ENCODE results near the gene SEMA5A.
"Not testable (repeated sequence)": the region's sequence is repeated elsewhere in the genome, so short reads cannot be mapped to it uniquely, and the experiment has no call there.

Gene SEMA5A

GRCh38 chr5:9374025-9374424 lies 171.8 kb downstream of the SEMA5A start:
- no peak for DNase-seq (ENCODE audit: low read depth in 3 of 3, low spot score in 1 of 3)

DNA sequence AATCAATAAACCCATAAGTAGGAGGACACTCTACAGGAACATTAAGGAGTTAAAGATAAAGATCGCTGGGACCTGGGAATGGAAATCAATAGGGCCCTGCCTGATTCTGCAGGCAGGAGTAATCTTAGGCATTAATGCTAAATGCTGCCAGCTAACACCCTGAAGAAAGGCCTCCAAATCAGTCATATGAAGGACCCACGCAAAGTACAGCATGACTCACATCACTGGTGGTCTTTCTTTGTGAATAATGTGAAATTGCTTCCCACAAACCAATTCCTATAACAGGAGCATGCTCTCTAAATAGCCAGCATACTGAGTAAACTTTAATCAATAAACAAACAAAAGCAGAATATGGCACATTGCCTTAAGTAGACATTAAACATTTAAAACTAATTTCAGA lies 172.3 kb downstream of the SEMA5A start:
- DNase-seq (ENCODE audit: low read depth in 3 of 3, low spot score in 1 of 3): no peak

DNA sequence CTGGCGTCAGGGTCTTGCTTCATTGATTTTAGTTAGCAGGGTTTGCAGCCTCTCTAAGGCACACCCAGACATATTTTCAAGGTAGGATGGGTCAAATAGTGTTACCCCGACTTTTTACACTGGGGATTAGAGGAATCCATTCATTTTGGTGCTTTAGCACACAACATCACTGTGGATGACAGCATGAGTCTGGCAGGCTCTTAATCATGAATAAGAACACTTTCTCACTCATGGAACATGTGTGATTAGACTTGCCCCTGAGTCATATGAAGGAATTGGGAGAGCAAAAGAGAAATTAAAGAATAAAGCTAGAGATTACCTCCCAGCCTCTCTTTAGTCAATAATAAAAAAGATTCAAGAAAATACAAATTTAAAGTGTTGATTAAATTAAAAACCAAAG lies 175.6 kb downstream of the SEMA5A start:
- DNase-seq (ENCODE audit: low read depth in 3 of 3, low spot score in 1 of 3): no peak

- DNase-seq (ENCODE audit: low read depth in 3 of 3, low spot score in 1 of 3): no peak
Observed at GRCh38 chr5:9365512-9365911, 180.4 kb downstream of the SEMA5A start.

DNA sequence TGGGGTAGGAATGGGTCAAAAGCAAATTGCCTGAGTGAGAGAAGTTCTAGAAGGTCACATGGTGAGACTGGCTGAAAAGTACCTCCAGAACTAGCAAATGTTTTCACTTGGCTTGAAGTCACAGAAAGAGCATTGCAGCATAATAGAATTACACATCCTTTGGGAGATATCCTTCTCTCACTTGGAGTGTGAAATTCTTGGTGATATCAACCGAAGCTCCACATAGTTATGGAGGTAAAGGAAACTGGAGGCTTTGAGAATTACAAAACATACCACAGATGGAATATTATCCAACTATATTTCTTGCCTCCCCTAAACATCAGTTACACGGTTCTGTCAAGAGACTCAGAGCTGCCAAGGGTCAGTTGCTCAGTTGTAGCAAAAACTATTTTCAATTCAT lies 182.4 kb downstream of the SEMA5A start:
- no peak for DNase-seq (ENCODE audit: low read depth in 3 of 3, low spot score in 1 of 3)

GRCh38 chr5:9363026-9363425 lies 182.8 kb downstream of the SEMA5A start:
- no peak for DNase-seq (ENCODE audit: low read depth in 3 of 3, low spot score in 1 of 3)

DNA sequence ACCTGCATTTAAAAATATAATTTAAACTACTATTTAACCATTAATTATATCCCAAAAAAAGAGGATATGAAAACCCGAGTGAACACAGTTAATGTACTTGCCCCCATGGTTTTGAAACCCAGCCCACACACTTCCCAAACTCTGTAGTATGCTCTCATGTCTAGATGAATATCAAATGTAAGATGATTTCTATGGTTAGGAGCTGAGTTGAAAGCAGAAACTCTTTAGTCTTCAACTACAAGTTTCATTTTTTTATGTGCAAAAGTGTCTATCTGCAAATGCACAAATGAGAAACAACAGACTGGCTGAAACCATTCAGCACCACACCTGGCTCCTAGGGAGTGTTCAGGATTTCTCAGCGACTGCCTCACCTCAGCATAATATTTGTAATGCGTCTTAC lies 183.3 kb downstream of the SEMA5A start:
- no peak for DNase-seq (ENCODE audit: low read depth in 3 of 3, low spot score in 1 of 3)

DNA sequence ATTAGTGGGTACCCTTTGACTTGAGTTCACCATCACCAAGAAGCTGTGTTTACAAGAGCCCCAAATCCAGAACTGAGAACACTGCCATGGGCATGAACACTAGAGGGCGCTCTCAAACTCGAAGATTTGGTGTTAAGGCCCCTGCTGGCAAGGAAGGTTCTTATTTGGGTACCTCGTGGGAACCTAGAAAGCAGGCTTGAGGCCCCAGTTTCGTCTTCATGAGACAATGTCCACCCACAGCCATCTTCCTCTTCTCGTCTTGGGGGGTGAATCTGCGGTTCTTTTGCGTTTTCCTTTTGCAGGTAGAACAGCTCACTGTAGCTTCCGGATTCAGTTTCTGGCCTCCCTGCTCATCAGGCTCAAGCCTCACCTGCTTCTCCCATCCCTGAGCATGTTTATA lies 184.0 kb downstream of the SEMA5A start:
- no peak for DNase-seq (ENCODE audit: low read depth in 3 of 3, low spot score in 1 of 3)

GRCh38 chr5:9358961-9359685 lies 186.8 kb downstream of the SEMA5A start:
- DNase-seq (ENCODE audit: low read depth in 3 of 3, low spot score in 1 of 3): no peak

DNA sequence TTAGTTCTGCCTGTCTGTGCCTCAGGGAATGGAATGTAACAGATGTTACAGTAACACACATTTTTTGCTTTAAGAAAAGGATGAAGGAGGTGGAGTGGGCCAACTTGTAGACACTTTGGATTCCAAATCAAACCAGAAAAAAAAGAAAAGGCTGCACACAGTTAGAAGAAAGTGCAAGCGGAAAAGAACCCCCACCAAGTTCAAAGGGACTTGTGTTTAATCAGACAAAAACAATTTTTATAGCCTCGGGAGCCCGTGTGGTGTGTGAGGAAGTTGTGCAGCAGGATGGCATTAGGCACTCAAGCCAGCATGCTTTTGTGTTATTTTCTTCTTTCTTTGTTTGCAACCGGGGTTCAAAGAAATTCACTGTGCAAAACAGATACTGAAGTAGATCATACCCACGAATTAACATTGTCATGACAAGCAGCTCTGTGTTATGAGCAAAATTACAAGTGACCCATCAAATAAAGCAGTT lies 189.5 kb downstream of the SEMA5A start:
- DNase-seq (ENCODE audit: low read depth in 3 of 3, low spot score in 1 of 3): no peak

- no peak for DNase-seq (ENCODE audit: low read depth in 3 of 3, low spot score in 1 of 3)
Observed at GRCh38 chr5:9354336-9355081, 191.4 kb downstream of the SEMA5A start.

GRCh38 chr5:9353048-9353447 lies 192.8 kb downstream of the SEMA5A start:
- not testable (repeated sequence) for DNase-seq (ENCODE audit: low read depth in 3 of 3, low spot score in 1 of 3)

DNA sequence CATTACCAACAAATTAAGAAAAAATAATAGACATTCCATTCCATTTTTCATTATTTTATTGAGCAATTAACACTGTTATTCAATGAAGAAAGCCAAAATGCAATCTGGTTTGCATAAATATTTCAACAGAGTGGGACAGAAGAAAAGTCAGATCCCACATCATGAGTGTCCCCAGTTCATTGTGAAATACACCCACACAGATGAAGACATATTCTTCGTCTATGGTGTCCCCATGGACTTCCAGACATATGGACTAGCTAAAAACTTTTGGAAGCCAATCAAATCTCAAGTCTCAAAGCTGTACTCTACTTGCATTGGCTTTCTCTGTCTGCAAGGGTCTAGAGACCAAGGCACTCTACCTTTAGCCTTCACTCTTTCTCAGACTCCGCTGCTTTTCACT lies 194.3 kb downstream of the SEMA5A start:
- DNase-seq (ENCODE audit: low read depth in 3 of 3, low spot score in 1 of 3): no peak

- DNase-seq (ENCODE audit: low read depth in 3 of 3, low spot score in 1 of 3): no peak
Observed at GRCh38 chr5:9350301-9350797, 195.5 kb downstream of the SEMA5A start.

GRCh38 chr5:9348401-9348996 lies 197.4 kb downstream of the SEMA5A start:
- no peak for DNase-seq (ENCODE audit: low read depth in 3 of 3, low spot score in 1 of 3)

GRCh38 chr5:9347541-9348295 lies 198.2 kb downstream of the SEMA5A start:
- DNase-seq (ENCODE audit: low read depth in 3 of 3, low spot score in 1 of 3): no peak

DNA sequence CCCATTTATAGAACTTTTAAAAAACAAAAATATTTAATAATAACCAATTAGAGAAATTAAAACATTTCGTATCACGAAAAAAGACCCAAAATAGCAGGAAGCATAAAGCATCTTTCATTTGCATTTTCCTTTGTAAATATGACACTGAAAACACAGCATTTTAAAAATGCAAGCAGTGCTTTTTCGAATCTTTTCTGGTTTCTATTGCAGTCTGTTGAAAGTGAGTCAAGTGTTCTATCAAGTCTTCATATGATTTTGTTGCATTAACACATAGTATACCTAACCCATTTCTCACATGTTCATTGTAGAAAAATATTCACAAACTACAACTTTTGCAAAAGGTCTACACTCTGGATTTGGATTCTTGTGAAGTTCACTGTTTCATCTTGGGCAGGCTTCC lies 198.8 kb downstream of the SEMA5A start:
- no peak for DNase-seq (ENCODE audit: low read depth in 3 of 3, low spot score in 1 of 3)

DNA sequence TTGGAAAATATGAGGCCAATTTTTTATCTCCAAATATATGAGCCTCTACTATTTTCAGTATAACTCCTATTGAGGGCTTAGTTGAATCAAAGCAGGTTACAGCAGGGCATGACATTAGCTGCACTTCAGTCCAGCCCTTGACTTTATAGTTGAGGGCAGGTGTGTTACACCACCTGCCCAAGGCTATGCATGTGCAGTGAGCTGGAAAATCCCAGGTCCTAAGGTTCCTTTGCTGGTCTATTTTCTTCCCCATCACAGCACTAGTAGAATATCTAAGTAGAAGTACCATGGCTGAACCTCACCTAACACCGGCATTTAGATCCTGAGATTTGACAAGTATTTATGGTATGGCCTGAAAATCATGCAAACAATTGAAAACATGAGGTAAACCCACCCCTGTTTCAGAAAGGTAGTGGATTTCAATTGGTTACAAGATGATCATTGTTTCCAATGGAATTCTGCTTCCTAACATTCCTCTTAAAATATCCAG lies 201.1 kb downstream of the SEMA5A start:
- no peak for DNase-seq (ENCODE audit: low read depth in 3 of 3, low spot score in 1 of 3)

- no peak for DNase-seq (ENCODE audit: low read depth in 3 of 3, low spot score in 1 of 3)
Observed at GRCh38 chr5:9343146-9343850, 202.6 kb downstream of the SEMA5A start.

DNA sequence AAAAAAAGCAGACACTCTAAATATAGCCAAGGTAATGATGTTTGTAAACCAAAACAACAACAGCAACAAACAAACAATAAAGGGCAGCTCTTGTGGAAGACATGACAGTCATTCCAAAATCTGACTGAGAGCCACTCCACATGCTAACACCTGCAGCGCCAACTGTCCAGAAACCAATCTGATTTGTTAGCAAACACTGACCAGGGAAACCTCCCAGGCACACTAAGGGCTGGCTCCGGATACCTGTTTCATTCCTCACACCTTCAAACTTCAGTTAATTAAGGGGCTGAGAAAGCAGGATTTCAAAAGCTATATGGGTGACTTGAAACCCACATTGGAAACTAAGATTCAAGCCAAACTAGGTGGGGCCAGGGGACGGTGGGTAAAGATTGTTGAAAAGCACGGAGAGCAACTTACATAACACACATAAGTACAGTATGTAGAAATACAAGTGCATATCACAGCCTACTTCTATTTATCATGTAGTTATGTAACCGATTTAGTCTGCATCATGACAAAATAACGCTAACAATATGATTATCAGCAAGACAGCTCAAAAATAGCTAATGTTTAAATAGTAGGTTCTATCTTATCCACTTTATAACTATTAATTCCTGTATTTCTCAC lies 203.6 kb downstream of the SEMA5A start:
- no peak for DNase-seq (ENCODE audit: low read depth in 3 of 3, low spot score in 1 of 3)

All from stimulated activated CD4-positive, alpha-beta T cell treated with anti-CD3 and anti-CD28 coated beads, TNF-alpha, amount 100 ng/mL, for 1 hour (primary cell).